ENCODE measurements around the gene STOX2. TPM values are rescaled to one million over a fixed set of nuclear protein-coding genes. Genes with fewer than 3 reads are reported as not detected.

The STOX2 gene
- total and polyA plus RNA-seq, 2 of the 13 experiments (the other 11 are each of a cell fraction or from before 2014, with no cell fraction given): 0.01 to 0.15 TPM

- no peak for TF ChIP-seq ZNF143 (CRISPR knock-in tag; IDR thresholded peaks at IDR 0.05)
These were observed 19.8 kb upstream of the STOX2 start (continued) for GRCh38 chr4:183885205-183885720.

DNA sequence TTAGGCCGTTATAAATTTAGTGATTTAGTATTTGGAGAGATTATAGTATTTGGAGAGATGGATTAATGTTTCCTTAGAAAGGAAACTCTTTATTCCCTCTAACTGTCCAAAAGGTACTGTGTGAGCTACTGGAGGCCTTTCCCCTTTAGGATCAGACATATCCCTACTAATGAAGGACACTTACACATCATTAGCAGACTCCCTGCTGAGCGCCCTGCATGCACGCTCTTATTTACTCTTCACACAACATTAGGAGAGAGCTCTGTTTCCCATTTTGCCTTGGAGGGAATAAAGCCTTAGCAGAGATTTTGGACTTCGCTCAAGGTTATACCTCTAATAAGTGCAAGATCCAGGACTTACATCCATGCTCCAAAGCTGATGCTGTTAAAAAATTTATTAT is 17.8 kb upstream of the STOX2 start:
- Histone ChIP-seq H3K4me3 (replicated peaks in 1 of 3; ENCODE audit: insufficient read depth in 1 of 3, low read depth in 2 of 3, low read length in 3 of 3) (no peak overlapping the region), H3K27me3 (ENCODE audit: control insufficient read depth in 1 of 2, insufficient read depth in 2 of 2, low read length in 2 of 2) (peaks cover 0 to 2% of the 10 kb centered on the region in 2 experiments; a peak in 1 of 5 replicates), H2AFZ (ENCODE audit: low read length) (no peak overlapping the region), H3K36me3 (replicated peaks in 1 of 2; ENCODE audit: control insufficient read depth in 1 of 2, insufficient read depth in 2 of 2, low read length in 2 of 2) (no peaks in the 10 kb centered on the region), H3K4me1 (ENCODE audit: insufficient read depth, low read length) (no peaks in the 10 kb centered on the region), H3K27ac (ENCODE audit: extremely low read length, insufficient read depth, low read length) (no peak overlapping the region), H3K9me3 (ENCODE audit: low read length) (no peaks in the 10 kb centered on the region), H3K79me2 (ENCODE audit: insufficient read depth, low read length) (no peaks in the 10 kb centered on the region), H3K4me2 (ENCODE audit: low read depth, low read length) (no peak overlapping the region), H4K20me1 (ENCODE audit: insufficient read depth, low read length) (no peaks in the 10 kb centered on the region), H3K9ac (ENCODE audit: insufficient read depth, low read depth, low read length) (no peak overlapping the region)
- no peak for DNase-seq (ENCODE audit: low spot score)
- no peak for TF ChIP-seq EZH2 (conservative IDR thresholded peaks at IDR 0.05; ENCODE audit: low read depth, low read length)
- no peak for TF ChIP-seq MAZ (IDR thresholded peaks at IDR 0.05; ENCODE audit: borderline replicate concordance, low read depth, low read length)
- no peak for TF ChIP-seq MAZ (CRISPR knock-in tag; IDR thresholded peaks at IDR 0.05; ENCODE audit: low read depth)
- TF ChIP-seq ZMYM2 (CRISPR knock-in tag; IDR thresholded peaks at IDR 0.05): no peak
- no peak for TF ChIP-seq CSRNP1 (CRISPR knock-in tag; IDR thresholded peaks at IDR 0.05)
- TF ChIP-seq ZNF143 (CRISPR knock-in tag; IDR thresholded peaks at IDR 0.05): no peak
- TF ChIP-seq GTF3A (CRISPR knock-in tag; conservative IDR thresholded peaks at IDR 0.05): no peak
- no peak for TF ChIP-seq ZNF737 (CRISPR knock-in tag; IDR thresholded peaks at IDR 0.05; ENCODE audit: borderline replicate concordance)
- no peak for TF ChIP-seq ZNF567 (CRISPR knock-in tag; IDR thresholded peaks at IDR 0.05; ENCODE audit: borderline replicate concordance)
- TF ChIP-seq, protein P1, sequence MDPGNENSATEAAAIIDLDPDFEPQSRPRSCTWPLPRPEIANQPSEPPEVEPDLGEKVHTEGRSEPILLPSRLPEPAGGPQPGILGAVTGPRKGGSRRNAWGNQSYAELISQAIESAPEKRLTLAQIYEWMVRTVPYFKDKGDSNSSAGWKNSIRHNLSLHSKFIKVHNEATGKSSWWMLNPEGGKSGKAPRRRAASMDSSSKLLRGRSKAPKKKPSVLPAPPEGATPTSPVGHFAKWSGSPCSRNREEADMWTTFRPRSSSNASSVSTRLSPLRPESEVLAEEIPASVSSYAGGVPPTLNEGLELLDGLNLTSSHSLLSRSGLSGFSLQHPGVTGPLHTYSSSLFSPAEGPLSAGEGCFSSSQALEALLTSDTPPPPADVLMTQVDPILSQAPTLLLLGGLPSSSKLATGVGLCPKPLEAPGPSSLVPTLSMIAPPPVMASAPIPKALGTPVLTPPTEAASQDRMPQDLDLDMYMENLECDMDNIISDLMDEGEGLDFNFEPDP (CRISPR knock-in tag; conservative IDR thresholded peaks at IDR 0.05): no peak
- TF ChIP-seq MXD3 (CRISPR knock-in tag; IDR thresholded peaks at IDR 0.05): no peak
- no peak for TF ChIP-seq ZNF543 (CRISPR knock-in tag; IDR thresholded peaks at IDR 0.05)
- TF ChIP-seq PAF1 (CRISPR knock-in tag; IDR thresholded peaks at IDR 0.05): no peak
- no peak for TF ChIP-seq SP1 (IDR thresholded peaks at IDR 0.05)
- no peak for TF ChIP-seq SP1 (CRISPR knock-in tag; IDR thresholded peaks at IDR 0.05)
- no peak for TF ChIP-seq ZNF549 (CRISPR knock-in tag; IDR thresholded peaks at IDR 0.05)
- no peak for TF ChIP-seq TAF1 (CRISPR knock-in tag; IDR thresholded peaks at IDR 0.05)
- TF ChIP-seq ARNTL (CRISPR knock-in tag; IDR thresholded peaks at IDR 0.05): no peak
- 54% methylated on average over 4 of the region's 4 CpGs for WGBS (ENCODE audit: low lambda C conversion rate)
- no peak for ATAC-seq
- FAIRE-seq: no peak
- intact Hi-C loops (cut with micrococcal nuclease; ENCODE audit: unreplicated experiment) (no loop called here), in situ Hi-C loops (cut with HindIII; ENCODE audit: extremely low pct_ligation_motif_present, low pct_unique_long_range_greater_than_20kb) (no loop called here)
- BruUV-seq (replicated peaks): no TSS peak
- ChIA-PET POLR2A (no interaction called here), CTCF (ENCODE audit: low intra/inter-chr PET ratio, low total read pairs) (no interaction called here)
